ENCODE results near the gene PSORS1C1.
"Not testable (repeated sequence)": the region's sequence is repeated elsewhere in the genome, so short reads cannot be mapped to it uniquely, and the experiment has no call there.

Gene PSORS1C1

GRCh38 chr6:31114541-31114878, at the start of gene PSORS1C1:
Gene PSORS1C1, plus strand, starts transcription at chr6:31114800. Its CDS starts 14,833 bp downstream, at chr6:31129633.
- no peak for TF ChIP-seq CTCF (IDR thresholded peaks at IDR 0.05; ENCODE audit: insufficient read depth, missing control alignments)
- FAIRE-seq (no peak), DNase-seq (ENCODE audit: insufficient read length, low spot score) (no peak)

- no peak for TF ChIP-seq CTCF (IDR thresholded peaks at IDR 0.05; ENCODE audit: insufficient read depth, missing control alignments)
- DNase-seq (ENCODE audit: insufficient read length, low spot score) = no peak
- FAIRE-seq = no peak
Measured at GRCh38 chr6:31065556-31065955, 49.0 kb upstream of the PSORS1C1 start.

- not testable (repeated sequence) for FAIRE-seq; DNase-seq (ENCODE audit: insufficient read length, low spot score)
Measured at GRCh38 chr6:31067028-31067427, 47.6 kb upstream of the PSORS1C1 start.

- not testable (repeated sequence) for DNase-seq (ENCODE audit: insufficient read length, low spot score); FAIRE-seq
Measured at GRCh38 chr6:31067891-31068668, 46.5 kb upstream of the PSORS1C1 start.

GRCh38 chr6:31068669-31069340, 45.8 kb upstream of the PSORS1C1 start:
- FAIRE-seq (no peak), DNase-seq (ENCODE audit: insufficient read length, low spot score) (peak; percentile 63)
- peak; percentile 67 for TF ChIP-seq CTCF (IDR thresholded peaks at IDR 0.05; ENCODE audit: insufficient read depth, missing control alignments)

GRCh38 chr6:31070711-31071197, 43.8 kb upstream of the PSORS1C1 start:
- TF ChIP-seq CTCF (IDR thresholded peaks at IDR 0.05; ENCODE audit: insufficient read depth, missing control alignments) = peak; percentile 79
- FAIRE-seq (no peak), DNase-seq (ENCODE audit: insufficient read length, low spot score) (no peak)

- DNase-seq (ENCODE audit: insufficient read length, low spot score) (no peak), FAIRE-seq (no peak)
- TF ChIP-seq CTCF (IDR thresholded peaks at IDR 0.05; ENCODE audit: insufficient read depth, missing control alignments) = no peak
Measured at GRCh38 chr6:31074401-31074800, 40.2 kb upstream of the PSORS1C1 start.

- no peak for DNase-seq (ENCODE audit: insufficient read length, low spot score)
- no peak for TF ChIP-seq CTCF (IDR thresholded peaks at IDR 0.05; ENCODE audit: insufficient read depth, missing control alignments)
- FAIRE-seq = no peak
Measured at GRCh38 chr6:31075528-31075927, 39.1 kb upstream of the PSORS1C1 start.

All from D721Med (cell line).